ENCODE measurements around the gene THTPA. TPM values are rescaled to one million over a fixed set of nuclear protein-coding genes. Genes with fewer than 3 reads are reported as not detected.

The THTPA gene
- polyA plus RNA-seq, 3 donors, result 15.3 to 18.2 (median 17.0) TPM

DNA sequence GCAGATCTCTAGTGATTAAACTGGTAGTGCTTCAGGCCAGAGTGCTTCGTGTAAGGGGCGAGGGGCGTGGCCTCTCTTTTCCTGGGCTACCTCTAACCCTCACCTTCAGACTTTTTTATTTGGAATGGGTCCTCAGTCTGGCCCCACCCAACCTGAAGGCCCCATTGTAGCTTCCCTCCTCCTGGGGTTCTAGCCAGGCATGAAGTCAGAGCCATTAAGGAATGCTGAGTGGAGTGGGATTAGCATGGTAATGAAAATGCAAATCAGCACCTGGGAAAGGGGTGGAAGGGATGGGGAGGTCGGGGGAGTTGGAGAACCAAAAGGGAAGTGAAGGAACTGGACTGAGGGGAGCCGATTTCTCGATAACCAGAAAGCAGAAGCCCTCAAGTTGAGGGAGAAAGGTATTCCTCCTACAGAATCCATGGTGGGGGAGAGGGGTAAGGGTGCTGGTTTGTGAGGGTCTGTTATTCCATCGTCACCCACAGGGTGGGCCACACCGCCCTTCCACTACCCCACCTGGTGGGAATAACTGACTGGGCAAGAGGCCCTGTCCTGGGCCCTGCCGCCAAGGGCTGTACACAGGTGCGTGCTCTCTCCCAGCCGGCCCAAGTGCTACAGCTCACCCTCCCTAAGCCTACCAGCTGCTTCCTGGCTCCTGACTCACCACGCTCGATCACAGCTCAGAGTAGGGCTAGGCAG, 18.6 kb upstream of the THTPA start:
- Mint-ChIP-seq H3K27ac (no peak overlapping the region), H3K9me3 (peaks cover 0 to 1% (median 0%) of the 10 kb centered on the region in 7 donors), H3K36me3 (no peaks in the 10 kb centered on the region), H3K4me1 (no peaks in the 10 kb centered on the region), H3K27me3 (ENCODE audit: low read depth in 3 of 3) (peaks cover 6 to 8% (median 7%) of the 10 kb centered on the region in 3 donors), H3K4me3 (no peak overlapping the region)
- DNase-seq, result no peak
- Histone ChIP-seq H3K4me3 (replicated peaks in 1 of 3; ENCODE audit: low read depth in 2 of 3, low read length in 3 of 3) (no peak overlapping the region), H3K9me3 (replicated peaks in 1 of 2; ENCODE audit: control insufficient read depth in 1 of 2, insufficient read depth in 1 of 2, low read length in 2 of 2) (no peaks in the 10 kb centered on the region), H3K4me2 (replicated peaks; ENCODE audit: extremely low read depth, low read length, poor library complexity, severe bottlenecking) (no peak overlapping the region), H3K27ac (ENCODE audit: low read depth in 1 of 2, low read length in 2 of 2) (no peak overlapping the region), H4K20me1 (ENCODE audit: insufficient read depth, low read length) (no peaks in the 10 kb centered on the region), H3K79me2 (ENCODE audit: insufficient read depth, low read length) (no peaks in the 10 kb centered on the region), H3K27me3 (ENCODE audit: control insufficient read depth in 2 of 2, insufficient read depth in 2 of 2, low read length in 2 of 2) (no peaks in the 10 kb centered on the region), H3K4me1 (ENCODE audit: control insufficient read depth in 1 of 2, insufficient read depth in 2 of 2, low read length in 2 of 2) (no peaks in the 10 kb centered on the region), H3K36me3 (replicated peaks in 1 of 2; ENCODE audit: control insufficient read depth in 1 of 2, insufficient read depth in 2 of 2, low read length in 2 of 2) (no peaks in the 10 kb centered on the region), H2AFZ (ENCODE audit: insufficient read depth, low read depth, low read length, poor library complexity, severe bottlenecking) (no peak overlapping the region), H3K9ac (ENCODE audit: insufficient read depth, low read length, poor library complexity, severe bottlenecking) (no peak overlapping the region)
- TF ChIP-seq, protein P1, sequence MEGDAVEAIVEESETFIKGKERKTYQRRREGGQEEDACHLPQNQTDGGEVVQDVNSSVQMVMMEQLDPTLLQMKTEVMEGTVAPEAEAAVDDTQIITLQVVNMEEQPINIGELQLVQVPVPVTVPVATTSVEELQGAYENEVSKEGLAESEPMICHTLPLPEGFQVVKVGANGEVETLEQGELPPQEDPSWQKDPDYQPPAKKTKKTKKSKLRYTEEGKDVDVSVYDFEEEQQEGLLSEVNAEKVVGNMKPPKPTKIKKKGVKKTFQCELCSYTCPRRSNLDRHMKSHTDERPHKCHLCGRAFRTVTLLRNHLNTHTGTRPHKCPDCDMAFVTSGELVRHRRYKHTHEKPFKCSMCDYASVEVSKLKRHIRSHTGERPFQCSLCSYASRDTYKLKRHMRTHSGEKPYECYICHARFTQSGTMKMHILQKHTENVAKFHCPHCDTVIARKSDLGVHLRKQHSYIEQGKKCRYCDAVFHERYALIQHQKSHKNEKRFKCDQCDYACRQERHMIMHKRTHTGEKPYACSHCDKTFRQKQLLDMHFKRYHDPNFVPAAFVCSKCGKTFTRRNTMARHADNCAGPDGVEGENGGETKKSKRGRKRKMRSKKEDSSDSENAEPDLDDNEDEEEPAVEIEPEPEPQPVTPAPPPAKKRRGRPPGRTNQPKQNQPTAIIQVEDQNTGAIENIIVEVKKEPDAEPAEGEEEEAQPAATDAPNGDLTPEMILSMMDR (IDR thresholded peaks at IDR 0.05), result no peak
- intact Hi-C loops (cut with micrococcal nuclease), result no loop called here
- WGBS (ENCODE audit: insufficient coverage), result 41% methylated on average over 6 of the region's 13 CpGs

GRCh38 chr14:23538050-23538718, 17.9 kb upstream of the THTPA start:
- H3K36me3 Mint-ChIP-seq, result no peaks in the 10 kb centered on the region
- H3K27ac Mint-ChIP-seq, result no peak overlapping the region
- no peak overlapping the region for H3K4me2 ChIP-seq (replicated peaks; ENCODE audit: extremely low read depth, low read length, poor library complexity, severe bottlenecking)
- TF ChIP-seq, protein P1 (IDR thresholded peaks at IDR 0.05), result no peak
- H3K36me3 ChIP-seq (replicated peaks in 1 of 2; ENCODE audit: control insufficient read depth in 1 of 2, insufficient read depth in 2 of 2, low read length in 2 of 2), result no peaks in the 10 kb centered on the region
- H3K9ac ChIP-seq (ENCODE audit: insufficient read depth, low read length, poor library complexity, severe bottlenecking), result no peak overlapping the region
- WGBS (ENCODE audit: insufficient coverage), result 86% methylated on average over 6 of the region's 10 CpGs
- peaks cover 0 to 1% (median 0%) of the 10 kb centered on the region in 7 donors for H3K9me3 Mint-ChIP-seq
- H4K20me1 ChIP-seq (ENCODE audit: insufficient read depth, low read length), result no peaks in the 10 kb centered on the region
- H3K27ac ChIP-seq (ENCODE audit: low read depth in 1 of 2, low read length in 2 of 2), result no peak overlapping the region
- no peak overlapping the region for H2AFZ ChIP-seq (ENCODE audit: insufficient read depth, low read depth, low read length, poor library complexity, severe bottlenecking)
- intact Hi-C loops (cut with micrococcal nuclease), result no loop called here
- no peaks in the 10 kb centered on the region for H3K79me2 ChIP-seq (ENCODE audit: insufficient read depth, low read length)
- H3K27me3 Mint-ChIP-seq (ENCODE audit: low read depth in 3 of 3), result peaks cover 6 to 7% (median 7%) of the 10 kb centered on the region in 3 donors
- H3K9me3 ChIP-seq (replicated peaks in 1 of 2; ENCODE audit: control insufficient read depth in 1 of 2, insufficient read depth in 1 of 2, low read length in 2 of 2), result no peaks in the 10 kb centered on the region
- no peaks in the 10 kb centered on the region for H3K27me3 ChIP-seq (ENCODE audit: control insufficient read depth in 2 of 2, insufficient read depth in 2 of 2, low read length in 2 of 2)
- H3K4me1 Mint-ChIP-seq, result no peaks in the 10 kb centered on the region
- H3K4me3 ChIP-seq (replicated peaks in 1 of 3; ENCODE audit: low read depth in 2 of 3, low read length in 3 of 3), result no peak overlapping the region
- H3K4me1 ChIP-seq (ENCODE audit: control insufficient read depth in 1 of 2, insufficient read depth in 2 of 2, low read length in 2 of 2), result no peaks in the 10 kb centered on the region
- no peak overlapping the region for H3K4me3 Mint-ChIP-seq
- no peak for DNase-seq
